Breast epithelium (tissue), 4 donors: Measurements from ENCODE around the gene PRKCE. TPM values are rescaled to one million over a fixed set of nuclear protein-coding genes. Genes with fewer than 3 reads are reported as not detected.

ENCODE experiments used
- DNase-seq, 2 donors: peaks; one replicate each; pipeline ENCODE4 v3.0.0-alpha.2; 2019; ENCODE audit warnings: low spot score in 2 of 2
- H3K27ac ChIP-seq, 2 donors: fragments of 200-600 bp; sonication (generic) in 1 of 2; one replicate each; pipeline ENCODE4 v1.5.1; 2016 to 2019; ENCODE audit warnings: mild to moderate bottlenecking in 1 of 2
- H3K27me3 ChIP-seq, 2 donors: fragments of 200-600 bp; sonication (generic) in 1 of 2; one replicate each; pipeline versions ENCODE4 v1.5.1 to v1.6.0; 2017 to 2019; ENCODE audit warnings: control low read depth in 1 of 2, mild to moderate bottlenecking in 1 of 2
- H3K36me3 ChIP-seq: fragments of 200-600 bp; one replicate; pipeline ENCODE4 v1.5.1; 2019
- H3K4me1 ChIP-seq, 2 donors: fragments of 200-600 bp; sonication (generic); one replicate each; pipeline ENCODE4 v1.5.1; 2016 to 2019; ENCODE audit warnings: control low read depth in 1 of 2
- H3K4me3 ChIP-seq, 3 donors: fragments of 200-600 bp; sonication (generic); 1 replicate in 2 of 3; 2 replicates in 1 of 3; pipeline ENCODE4 v1.5.1; 2016 to 2019; ENCODE audit warnings: mild to moderate bottlenecking in 3 of 3, moderate library complexity in 2 of 3
- H3K9me3 ChIP-seq, 2 donors: fragments of 200-600 bp; sonication (generic) in 1 of 2; one replicate each; pipeline ENCODE4 v1.5.1; 2016 to 2019; ENCODE audit warnings: control low read depth in 1 of 2
- POLR2A ChIP-seq: fragments of 450-650 bp; IDR thresholded peaks from one replicate; pipeline ENCODE4 v1.6.1; 2016; ENCODE audit warnings: antibody characterized with exemption, mild to moderate bottlenecking, moderate library complexity
- POLR2AphosphoS5 ChIP-seq, 3 donors: sonication (generic); formaldehyde crosslinking; IDR thresholded peaks; one replicate each; pipeline ENCODE4 v1.6.1; 2017; ENCODE audit warnings: antibody characterized with exemption in 3 of 3
- intact Hi-C: fragments of 100-400 bp; cut with DNase I; formaldehyde crosslinking; loops from one replicate; pipeline ENCODE4 v1.15.1; 2023; ENCODE audit warnings: low total_unique reads
- total RNA-seq, 3 donors: library from RNA; depleted of rRNA; stranded (reverse); fragments of >200 nt; gene quantifications; one replicate each; pipeline ENCODE4 v1.1.0, GENCODE V29; 2016
- TF ChIP-seq, protein P1 (sequence below), 3 donors: fragments of 450-650 bp; IDR thresholded peaks; one replicate each; pipeline ENCODE4 v1.5.1; 2016 to 2017; ENCODE audit warnings: antibody characterized with exemption in 3 of 3, mild to moderate bottlenecking in 3 of 3, moderate library complexity in 3 of 3

PRKCE gene
- total RNA-seq, 3 donors from 2014 or later: 20.6 to 34.0 (median 23.6) TPM

DNA sequence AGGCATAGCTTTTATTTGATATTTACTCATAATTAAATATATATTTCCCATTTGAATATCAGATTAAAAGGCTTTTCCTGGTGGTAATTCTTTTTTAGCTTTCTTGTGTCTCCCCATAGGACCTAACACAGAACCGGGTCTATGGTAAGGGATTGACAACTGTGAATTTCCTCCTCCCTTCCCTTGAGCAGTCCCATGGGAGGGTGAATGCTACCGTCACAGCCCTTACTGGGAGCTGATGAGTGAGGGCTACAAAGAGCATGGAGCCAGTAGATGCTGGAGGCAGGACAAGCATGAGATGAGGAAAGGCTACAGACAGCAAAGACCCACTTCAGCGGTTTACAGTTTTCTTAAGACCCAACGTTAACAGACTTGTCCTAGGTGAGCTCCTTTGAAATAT, 475.1 kb downstream of the PRKCE start:
- Histone ChIP-seq H3K9me3 (no peaks in the 10 kb centered on the region), H3K4me1 (no peaks in the 10 kb centered on the region), H3K27ac (no peak overlapping the region), H3K4me3 (no peak overlapping the region), H3K27me3 (no peaks in the 10 kb centered on the region), H3K36me3 (no peaks in the 10 kb centered on the region)
- intact Hi-C loops: no loop called here
- TF ChIP-seq, protein P1, sequence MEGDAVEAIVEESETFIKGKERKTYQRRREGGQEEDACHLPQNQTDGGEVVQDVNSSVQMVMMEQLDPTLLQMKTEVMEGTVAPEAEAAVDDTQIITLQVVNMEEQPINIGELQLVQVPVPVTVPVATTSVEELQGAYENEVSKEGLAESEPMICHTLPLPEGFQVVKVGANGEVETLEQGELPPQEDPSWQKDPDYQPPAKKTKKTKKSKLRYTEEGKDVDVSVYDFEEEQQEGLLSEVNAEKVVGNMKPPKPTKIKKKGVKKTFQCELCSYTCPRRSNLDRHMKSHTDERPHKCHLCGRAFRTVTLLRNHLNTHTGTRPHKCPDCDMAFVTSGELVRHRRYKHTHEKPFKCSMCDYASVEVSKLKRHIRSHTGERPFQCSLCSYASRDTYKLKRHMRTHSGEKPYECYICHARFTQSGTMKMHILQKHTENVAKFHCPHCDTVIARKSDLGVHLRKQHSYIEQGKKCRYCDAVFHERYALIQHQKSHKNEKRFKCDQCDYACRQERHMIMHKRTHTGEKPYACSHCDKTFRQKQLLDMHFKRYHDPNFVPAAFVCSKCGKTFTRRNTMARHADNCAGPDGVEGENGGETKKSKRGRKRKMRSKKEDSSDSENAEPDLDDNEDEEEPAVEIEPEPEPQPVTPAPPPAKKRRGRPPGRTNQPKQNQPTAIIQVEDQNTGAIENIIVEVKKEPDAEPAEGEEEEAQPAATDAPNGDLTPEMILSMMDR (IDR thresholded peaks at IDR 0.05): no peak
- TF ChIP-seq POLR2AphosphoS5 (IDR thresholded peaks at IDR 0.05) (no peak), POLR2A (no peak)
- no peak for DNase-seq

DNA sequence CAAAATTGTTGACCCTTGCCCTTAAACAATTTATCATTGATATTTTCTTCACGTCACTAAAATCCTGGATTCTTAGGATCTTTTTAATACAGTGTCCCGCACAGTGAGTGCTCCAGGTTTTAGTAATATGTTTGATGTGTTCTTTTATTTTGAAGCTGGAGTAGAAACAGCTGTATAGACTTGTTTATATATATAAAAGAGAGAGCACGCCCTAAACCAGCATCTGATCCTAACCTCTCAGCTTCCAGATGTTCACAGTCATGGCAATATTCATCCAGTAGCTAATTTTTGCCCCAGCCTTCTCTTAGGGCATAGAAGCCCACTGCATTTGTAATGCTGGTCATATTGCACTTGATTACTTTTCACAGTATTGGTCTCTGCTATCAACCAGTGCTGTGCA, 475.7 kb downstream of the PRKCE start:
- Histone ChIP-seq H3K27ac (peak overlapping the region in 1 of 2 donors; percentile 13), H3K36me3 (no peaks in the 10 kb centered on the region), H3K4me3 (no peak overlapping the region), H3K4me1 (no peaks in the 10 kb centered on the region), H3K27me3 (no peaks in the 10 kb centered on the region), H3K9me3 (no peaks in the 10 kb centered on the region)
- intact Hi-C loops: no loop called here
- DNase-seq: no peak
- TF ChIP-seq POLR2AphosphoS5 (IDR thresholded peaks at IDR 0.05): no peak
- no peak for TF ChIP-seq POLR2A
- TF ChIP-seq, protein P1 (IDR thresholded peaks at IDR 0.05): no peak

DNA sequence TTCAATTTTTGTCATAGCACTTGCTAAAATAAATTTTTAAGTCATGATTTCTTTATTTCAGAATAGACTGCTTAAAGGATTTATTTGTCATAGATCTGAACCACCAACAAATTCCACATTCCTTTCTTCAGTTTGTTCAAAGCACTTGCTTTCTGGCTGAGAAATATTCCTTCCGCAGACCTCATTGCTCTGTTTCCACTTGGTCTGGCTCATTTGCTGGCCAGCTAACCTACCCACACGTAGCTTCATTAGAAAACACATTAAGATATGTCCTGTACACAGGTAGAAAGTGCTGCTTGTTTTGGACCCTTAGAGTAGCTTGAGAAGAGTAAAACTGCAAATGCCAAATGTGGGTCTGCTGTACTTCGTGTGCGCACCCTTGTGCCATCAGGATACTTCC, 479.0 kb downstream of the PRKCE start:
- H3K9me3 ChIP-seq: no peaks in the 10 kb centered on the region
- no peak for DNase-seq
- no peaks in the 10 kb centered on the region for H3K36me3 ChIP-seq
- H3K4me3 ChIP-seq: no peak overlapping the region
- no peak overlapping the region for H3K27ac ChIP-seq
- H3K4me1 ChIP-seq: peaks cover 3 to 14% of the 10 kb centered on the region in 2 donors
- H3K27me3 ChIP-seq: no peaks in the 10 kb centered on the region
- TF ChIP-seq POLR2A (no peak), POLR2AphosphoS5 (IDR thresholded peaks at IDR 0.05) (no peak)
- TF ChIP-seq, protein P1 (IDR thresholded peaks at IDR 0.05): no peak
- intact Hi-C loops: no loop called here

DNA sequence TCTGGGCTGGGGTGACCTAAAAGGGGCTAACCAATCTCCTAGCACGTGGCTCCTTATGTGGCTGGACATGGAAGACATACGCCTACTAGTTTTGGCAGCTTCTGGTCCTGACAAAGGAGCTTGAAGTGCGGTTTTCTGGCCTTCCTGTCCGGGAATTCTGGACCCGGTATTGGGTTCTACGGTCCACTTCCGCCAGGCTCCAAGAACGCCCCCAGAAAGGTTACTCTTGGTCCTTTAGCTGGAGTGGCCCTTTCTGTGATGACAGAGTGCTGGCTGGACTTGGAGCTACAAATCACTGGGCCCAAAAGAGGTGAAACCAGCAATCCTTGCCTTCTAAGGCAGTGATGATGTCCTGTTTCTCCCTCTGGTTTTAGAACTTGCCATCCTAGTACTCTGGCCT, 481.5 kb downstream of the PRKCE start:
- peaks cover 3 to 14% of the 10 kb centered on the region in 2 donors for H3K4me1 ChIP-seq
- no peaks in the 10 kb centered on the region for H3K36me3 ChIP-seq
- no peaks in the 10 kb centered on the region for H3K9me3 ChIP-seq
- no peak overlapping the region for H3K4me3 ChIP-seq
- DNase-seq: no peak
- intact Hi-C loops: no loop called here
- no peaks in the 10 kb centered on the region for H3K27me3 ChIP-seq
- H3K27ac ChIP-seq: peak overlapping the region in 1 of 2 donors; percentile 83
- TF ChIP-seq, protein P1 (IDR thresholded peaks at IDR 0.05): no peak
- TF ChIP-seq POLR2A (no peak), POLR2AphosphoS5 (IDR thresholded peaks at IDR 0.05) (no peak)

DNA sequence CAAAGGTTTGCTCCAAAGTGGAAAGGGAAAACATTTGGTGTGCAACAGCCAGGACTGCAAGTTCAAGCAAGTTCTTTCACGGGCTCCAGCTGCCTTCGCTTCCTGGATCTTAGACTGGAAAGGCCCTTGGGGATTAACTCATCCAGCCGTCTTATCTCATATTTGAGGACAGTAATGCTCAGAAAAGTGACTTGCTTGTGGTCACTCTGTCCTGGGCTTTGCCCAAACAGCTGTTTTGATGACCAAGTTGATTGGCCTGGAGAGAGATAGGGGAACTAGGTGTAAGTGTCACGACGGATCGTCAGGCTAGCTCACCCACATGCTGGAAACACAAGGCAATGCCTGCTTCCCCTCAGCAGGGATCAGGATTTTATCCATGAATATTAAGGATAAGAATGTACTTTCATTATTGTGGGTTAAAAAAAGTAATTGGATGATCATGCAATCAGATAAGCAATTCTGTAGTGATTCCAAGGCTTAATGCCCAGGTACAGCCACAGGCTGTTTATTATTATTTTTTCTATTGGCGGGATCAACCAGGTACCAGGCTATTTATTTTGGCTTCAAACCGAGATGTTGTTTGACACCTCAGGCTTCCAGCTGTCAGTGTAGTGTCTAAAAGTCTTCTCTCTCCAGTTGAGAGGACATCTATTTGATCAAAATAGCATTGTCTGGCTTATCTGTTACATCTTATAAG, 483.2 kb downstream of the PRKCE start:
- intact Hi-C loops: no loop called here
- peaks cover 3 to 14% of the 10 kb centered on the region in 2 donors for H3K4me1 ChIP-seq
- no peaks in the 10 kb centered on the region for H3K27me3 ChIP-seq
- peak in 1 of 2 donors; percentile 42 for DNase-seq
- no peaks in the 10 kb centered on the region for H3K9me3 ChIP-seq
- TF ChIP-seq, protein P1 (IDR thresholded peaks at IDR 0.05): no peak
- no peak for TF ChIP-seq POLR2AphosphoS5 (IDR thresholded peaks at IDR 0.05)
- TF ChIP-seq POLR2A: no peak
- H3K27ac ChIP-seq: peak overlapping the region; percentile 65 to 83
- H3K4me3 ChIP-seq: peak overlapping the region in 1 of 3 donors; percentile 37
- H3K36me3 ChIP-seq: no peaks in the 10 kb centered on the region
